Left renal pelvis (tissue), 4 donors: ENCODE measurements around the gene ATF7IP. TPM values are rescaled to one million over a fixed set of nuclear protein-coding genes. Genes with fewer than 3 reads are reported as not detected.
"Not testable (repeated sequence)": the region's sequence is repeated elsewhere in the genome, so short reads cannot be mapped to it uniquely, and the experiment has no call there.

Source experiments
- DNase-seq, 4 donors: peaks; one replicate each; pipeline ENCODE4 v3.0.0-alpha.2; 2013; ENCODE audit warnings: low read depth in 4 of 4, low spot score in 3 of 4
- polyA plus RNA-seq, 4 donors: library from polyadenylated mRNA; unstranded; fragments of 120-200 nt; gene quantifications; one replicate each; pipeline ENCODE4 v1.2.1, GENCODE V29; 2013; ENCODE audit not compliant: insufficient read length in 4 of 4

The ATF7IP gene
- polyA plus RNA-seq, result 10 to 100 TPM; 46.2 to 71.4 (median 57.1) TPM

DNA sequence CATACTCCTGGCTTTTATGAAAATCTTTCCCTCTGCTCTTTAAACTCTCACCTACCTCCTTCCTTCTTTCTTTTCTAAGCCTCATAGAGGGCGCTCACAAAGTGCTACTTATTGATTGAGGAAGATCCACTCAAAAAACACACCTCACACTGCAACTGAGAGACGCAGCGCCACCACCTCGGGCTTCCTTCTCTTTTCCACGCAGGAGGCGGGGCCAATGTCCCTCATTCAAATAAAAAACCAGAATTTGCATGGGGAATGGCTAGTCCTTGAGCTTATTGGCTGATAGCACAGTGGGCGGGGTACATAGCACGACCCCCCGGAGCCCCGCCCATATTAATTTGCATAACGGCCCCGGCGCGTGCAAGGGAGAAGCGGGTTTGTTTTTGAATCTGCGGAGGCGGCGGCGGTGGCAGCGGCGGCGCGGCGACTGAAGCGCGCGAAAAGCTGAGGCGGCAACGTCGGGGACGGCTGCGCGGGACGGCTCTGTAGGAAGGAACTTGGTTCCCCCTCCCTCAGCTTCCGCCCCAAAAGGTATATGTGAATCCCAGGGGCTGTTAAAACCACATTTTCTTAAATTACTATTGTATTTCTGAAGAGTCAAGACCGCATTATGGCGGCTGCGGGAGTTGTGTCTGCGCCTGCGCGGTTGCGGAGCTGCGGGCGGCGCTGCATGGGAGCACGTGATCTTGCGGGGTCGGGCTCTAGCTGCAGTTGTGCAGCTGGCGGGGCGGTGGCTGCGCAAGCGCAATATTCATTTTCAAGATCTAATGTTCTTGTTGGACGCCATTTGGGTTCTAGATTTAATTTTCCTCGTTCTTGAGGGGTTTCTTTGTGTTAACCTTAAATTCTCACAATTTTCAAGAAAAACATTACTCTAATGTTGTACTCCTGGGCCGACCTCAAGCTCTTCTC, at the start of gene ATF7IP:
ATF7IP (plus strand) TSS at position 389 of the 915 bp plus-strand sequence. CDS start 58,234 bp downstream, outside the sequence.
- peak; percentile 85 to 94 (median 92) for DNase-seq

DNA sequence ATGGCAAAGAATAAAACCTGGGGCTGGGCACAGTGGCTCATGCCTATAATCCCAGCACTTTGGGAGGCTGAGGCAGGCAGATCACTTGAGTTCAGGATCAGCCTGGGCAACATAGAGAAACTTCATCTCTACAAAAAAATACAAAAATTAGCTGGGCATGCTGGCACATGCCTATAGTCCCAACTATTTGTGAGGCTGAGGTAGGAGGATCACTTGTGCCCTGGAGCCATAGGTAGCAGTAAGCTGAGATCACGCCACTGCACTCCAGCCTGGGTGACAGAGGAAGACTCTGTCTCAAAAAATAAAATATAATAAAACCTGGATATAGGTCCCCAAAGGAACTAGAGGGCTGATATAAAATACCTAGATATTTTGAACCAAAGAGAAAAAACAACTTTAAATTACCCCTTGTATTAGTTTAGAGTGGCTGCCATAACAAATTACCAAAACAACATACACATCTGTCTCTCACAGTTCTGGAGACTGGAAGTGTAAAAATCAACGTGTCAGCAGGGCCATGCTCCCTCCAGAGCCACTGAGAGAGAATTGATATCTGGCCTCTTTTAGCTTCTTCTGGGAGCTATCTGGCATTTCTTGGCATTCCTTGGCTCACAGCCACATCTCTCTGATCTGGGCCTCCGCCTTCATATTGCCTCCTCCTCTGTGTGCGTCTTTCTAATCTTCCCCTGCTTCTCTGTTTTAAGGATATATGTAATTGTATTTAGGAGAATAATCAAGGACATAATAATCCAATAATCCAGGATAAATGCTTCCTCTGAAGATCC, 47.9 kb upstream of the ATF7IP start:
- no peak for DNase-seq

- not testable (repeated sequence) for DNase-seq
These were observed 45.6 kb upstream of the ATF7IP start for GRCh38 chr12:14319704-14320427.

DNA sequence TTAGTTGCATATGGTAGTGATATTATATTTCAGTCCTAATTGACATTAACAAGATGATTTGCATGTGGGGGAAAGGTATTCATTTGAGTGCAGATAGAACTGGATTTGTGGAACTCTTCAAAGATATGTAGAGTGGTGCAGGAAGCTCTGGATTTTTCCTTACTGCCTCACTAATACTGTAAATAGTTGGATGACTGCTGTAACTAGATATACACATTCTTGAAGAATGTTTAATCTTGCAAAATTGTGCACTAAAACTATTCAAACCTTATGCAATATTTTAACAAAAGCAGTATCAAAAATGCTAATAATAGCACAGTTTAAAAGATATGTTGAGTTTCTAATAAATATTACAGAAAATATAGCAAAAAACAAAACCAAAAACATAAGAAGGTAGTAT, 43.1 kb upstream of the ATF7IP start:
- DNase-seq, result no peak

DNA sequence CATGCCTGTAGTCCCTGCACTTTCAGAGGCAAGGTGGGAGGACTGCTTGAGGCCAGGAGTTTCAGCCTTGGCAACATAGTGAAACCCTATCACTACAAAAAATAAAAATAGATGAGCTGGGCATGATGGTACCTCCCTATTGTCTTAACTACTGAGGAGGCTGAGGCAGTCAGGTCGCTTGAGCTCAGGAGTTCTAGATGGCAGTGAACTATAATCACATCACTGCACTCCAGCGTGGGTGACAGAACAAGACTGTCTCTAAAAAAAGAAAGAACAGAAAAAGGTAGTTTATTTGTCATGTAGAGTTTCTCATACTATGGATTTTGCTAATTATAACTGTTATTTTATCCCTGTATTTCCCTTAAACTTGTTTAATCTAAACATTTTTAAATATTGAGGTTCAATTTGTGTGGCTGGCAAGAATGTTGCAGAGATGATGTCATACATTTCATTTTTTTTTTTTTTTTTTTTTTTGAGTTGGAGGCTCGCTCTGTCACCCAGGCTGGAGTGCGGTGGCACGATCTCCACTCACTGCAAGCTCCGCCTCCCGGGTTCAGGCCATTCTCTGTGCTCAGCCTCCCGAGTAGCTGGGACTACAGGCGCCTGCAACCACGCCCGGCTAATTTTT, 39.7 kb upstream of the ATF7IP start:
- no peak for DNase-seq

DNA sequence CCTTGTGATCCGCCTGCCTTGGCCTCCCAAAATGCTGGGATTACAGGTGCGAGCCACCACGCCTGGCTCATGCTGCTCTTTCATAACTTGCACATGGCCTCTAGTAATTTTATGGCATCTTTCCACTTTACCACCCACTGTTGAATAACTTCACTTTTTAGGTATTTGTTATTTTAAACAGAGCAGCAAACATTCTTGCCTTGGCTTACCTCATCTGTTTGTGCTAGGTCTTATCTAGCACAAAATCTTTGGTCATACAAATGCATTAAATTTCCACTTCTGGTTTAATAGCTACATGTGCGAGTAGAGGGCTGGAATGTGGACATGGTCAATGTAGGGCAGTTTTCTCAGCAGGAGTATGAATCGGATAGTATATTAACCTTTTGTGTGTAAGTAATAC, 38.8 kb upstream of the ATF7IP start:
- DNase-seq, result no peak

GRCh38 chr12:14327711-14328110, 37.8 kb upstream of the ATF7IP start:
- DNase-seq, result no peak

DNA sequence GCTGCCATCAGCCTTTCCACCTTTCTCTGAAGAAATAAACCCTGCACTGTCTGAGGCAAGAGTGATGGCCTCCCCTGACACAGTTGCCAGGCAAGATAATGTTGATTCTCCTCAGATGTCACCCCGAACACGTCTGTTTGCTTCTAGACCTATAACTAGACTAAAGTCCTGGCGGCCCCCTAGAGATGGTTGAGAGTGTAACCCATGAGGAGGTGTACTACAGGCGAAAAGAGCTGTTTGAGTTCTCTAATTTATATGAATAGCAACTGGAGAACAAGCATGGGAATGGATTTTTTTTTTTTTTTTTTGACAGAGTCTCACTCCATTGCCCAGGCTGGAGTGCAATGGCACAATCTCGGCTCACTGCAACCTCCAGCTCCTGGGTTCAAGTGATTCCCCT, 33.0 kb upstream of the ATF7IP start:
- no peak for DNase-seq

DNA sequence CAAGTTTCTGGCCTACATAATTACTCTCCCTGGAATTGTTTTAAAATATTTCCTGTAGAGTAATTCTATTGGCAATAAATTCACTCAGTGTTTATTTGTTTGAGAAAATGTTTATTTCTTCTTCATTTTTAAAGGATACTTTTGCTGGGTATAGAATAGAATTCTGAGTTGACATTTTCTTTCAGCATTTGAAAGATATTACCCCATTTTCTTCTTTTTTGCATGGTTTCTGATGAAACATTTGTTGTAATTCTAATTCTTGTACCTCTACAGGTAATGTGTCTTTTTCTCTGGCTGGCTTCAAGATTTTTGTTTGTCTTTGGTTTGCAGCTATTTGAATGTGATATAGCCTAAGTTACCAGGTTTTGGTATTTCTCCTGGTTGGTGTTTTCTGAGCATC, 25.1 kb upstream of the ATF7IP start:
- no peak for DNase-seq

DNA sequence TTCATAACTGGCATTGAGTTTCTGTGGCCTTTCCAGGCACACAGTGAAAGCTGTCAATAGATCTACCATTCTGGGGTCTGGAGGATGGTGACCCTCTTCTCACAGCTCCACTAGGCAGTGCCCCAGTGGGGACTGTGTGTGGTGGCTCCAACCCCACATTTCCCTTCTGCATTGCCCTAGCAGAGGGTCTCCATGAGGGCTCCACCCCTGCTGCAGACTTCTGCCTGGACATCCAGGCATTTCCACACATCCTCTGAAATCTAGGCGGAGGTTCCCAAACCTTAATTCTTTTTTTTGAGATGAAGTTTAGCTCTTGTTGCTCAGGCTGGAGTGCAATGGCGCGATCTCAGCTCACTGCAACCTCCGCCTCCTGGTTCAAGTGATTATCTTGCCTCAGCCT, 14.0 kb upstream of the ATF7IP start:
- not testable (repeated sequence) for DNase-seq

DNA sequence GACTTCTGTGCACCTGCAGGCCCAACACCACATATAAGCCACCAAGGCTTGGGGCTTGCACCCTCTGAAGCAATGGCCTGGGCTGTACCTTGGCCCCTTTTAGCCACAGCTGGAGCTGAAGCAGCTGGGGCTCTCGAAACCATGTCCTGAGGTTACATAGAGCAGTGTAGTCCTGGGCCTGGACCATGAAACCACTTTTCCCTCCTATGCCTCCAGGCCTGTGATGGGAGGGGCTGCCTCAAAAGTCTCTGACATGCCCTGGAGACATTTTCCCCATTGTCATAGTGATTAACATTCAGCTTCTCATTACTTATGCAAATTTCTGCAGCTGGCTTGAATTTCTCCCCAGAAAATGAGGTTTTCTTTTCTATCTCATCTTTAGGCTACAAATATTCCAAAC, 13.4 kb upstream of the ATF7IP start:
- DNase-seq, result not testable (repeated sequence)

DNA sequence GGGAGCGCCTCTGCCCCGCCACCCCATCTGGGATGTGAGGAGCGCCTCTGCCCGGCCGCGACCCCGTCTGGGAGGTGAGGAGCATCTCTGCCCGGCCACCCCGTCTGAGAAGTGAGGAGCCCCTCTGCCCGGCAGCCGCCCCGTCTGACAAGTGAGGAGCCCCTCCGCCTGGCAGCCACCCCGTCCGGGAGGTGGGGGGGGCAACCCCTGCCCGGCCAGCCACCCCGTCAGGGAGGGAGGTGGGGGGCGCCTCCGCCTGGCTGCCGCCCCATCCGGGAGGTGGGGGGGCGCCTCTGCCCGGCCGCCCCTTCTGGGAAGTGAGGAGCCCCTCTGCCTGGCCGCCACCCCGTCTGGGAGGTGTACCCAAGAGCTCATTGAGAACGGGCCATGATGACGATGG, 10.8 kb upstream of the ATF7IP start:
- DNase-seq, result not testable (repeated sequence)

GRCh38 chr12:14356147-14356546, 9.3 kb upstream of the ATF7IP start:
- DNase-seq, result no peak

GRCh38 chr12:14357486-14357885, 8.0 kb upstream of the ATF7IP start:
- DNase-seq, result no peak

GRCh38 chr12:14362352-14362751, 3.1 kb upstream of the ATF7IP start:
- DNase-seq, result no peak

GRCh38 chr12:14364583-14365271, 755 bp upstream of the ATF7IP start:
- no peak for DNase-seq

- peak in 2 of 4 donors; percentile 21 to 31 for DNase-seq
These were observed 942 bp downstream of the ATF7IP start for GRCh38 chr12:14366209-14367039.

DNA sequence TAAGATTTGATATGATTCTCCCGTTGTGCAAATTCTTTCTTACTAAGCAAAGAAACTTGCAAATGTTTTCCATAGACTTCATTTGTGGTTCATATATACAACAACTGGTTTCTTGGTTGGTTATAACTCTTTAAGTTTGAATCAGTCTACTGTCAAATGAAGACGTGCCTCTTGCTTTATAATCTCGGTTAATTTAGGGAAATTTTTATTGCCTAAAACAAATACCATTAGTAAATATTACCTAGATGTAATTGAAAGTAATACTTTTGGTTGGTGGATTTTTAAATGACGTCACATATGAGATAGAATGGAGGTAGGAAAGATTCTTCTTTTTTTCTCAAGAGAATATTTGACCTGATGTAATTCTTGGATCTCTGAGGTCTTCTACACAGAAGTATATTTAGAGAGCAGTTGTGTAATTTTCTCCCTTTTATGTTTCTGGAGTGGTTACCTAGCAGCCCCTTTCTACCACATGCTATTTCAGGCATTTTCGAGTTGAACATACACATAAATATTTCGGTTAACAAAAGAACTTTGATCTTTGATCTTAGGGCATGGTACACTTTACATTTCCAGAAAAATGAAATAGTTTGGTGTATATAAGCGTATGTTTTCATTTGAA, 1.7 kb downstream of the ATF7IP start:
- peak in 2 of 4 donors; percentile 24 to 29 for DNase-seq
